NT2/D1 (cell line): ENCODE measurements around the gene KRT83.

Experiments used
- DNase-seq: peaks from one replicate; pipeline ENCODE4 v3.0.0-alpha.2; 2011; ENCODE audit warnings: low read depth, low spot score
- H3K27me3 ChIP-seq: 2 replicates; pipeline ENCODE4 v1.6.0; 2011; ENCODE audit warnings: mild to moderate bottlenecking; ENCODE audit not compliant: insufficient read length, insufficient read depth
- H3K36me3 ChIP-seq: 2 replicates; pipeline ENCODE4 v1.6.1; 2011; ENCODE audit warnings: mild to moderate bottlenecking, low read length, mixed read lengths; ENCODE audit not compliant: insufficient read depth, insufficient read length
- H3K4me1 ChIP-seq: 2 replicates; pipeline ENCODE4 v1.5.1; 2011; ENCODE audit not compliant: insufficient read depth, insufficient read length
- H3K4me3 ChIP-seq: 2 replicates; pipeline ENCODE4 v1.5.1; 2011; ENCODE audit warnings: low read depth; ENCODE audit not compliant: insufficient read length
- H3K9ac ChIP-seq: 2 replicates; pipeline ENCODE4 v1.6.0; 2011; ENCODE audit warnings: low read depth; ENCODE audit not compliant: insufficient read length
- H3K9me3 ChIP-seq: 2 replicates; pipeline ENCODE4 v1.5.1; 2011; ENCODE audit warnings: mild to moderate bottlenecking, low read length; ENCODE audit not compliant: insufficient read depth
- SUZ12 ChIP-seq: IDR thresholded peaks from 2 replicates; pipeline ENCODE4 v1.6.1; 2011; ENCODE audit not compliant: insufficient read length, insufficient read depth; ENCODE audit errors: extremely low read depth
- YY1 ChIP-seq: IDR thresholded peaks from 2 replicates; pipeline ENCODE4 v1.6.1; 2011; ENCODE audit not compliant: insufficient read length, insufficient read depth
- ZNF274 ChIP-seq: IDR thresholded peaks from 2 replicates; pipeline ENCODE4 v1.6.1; 2011; ENCODE audit warnings: mild to moderate bottlenecking, low read depth, low read length

Gene KRT83

GRCh38 chr12:52268212-52268611 lies 53.0 kb downstream of the KRT83 start:
- no peak for DNase-seq
- peaks cover 2% of the 10 kb centered on the region; the same call in 1 of the 2 replicates for H3K9me3 ChIP-seq
- no peaks in the 10 kb centered on the region for H3K4me1 ChIP-seq
- H3K27me3 ChIP-seq: no peaks in the 10 kb centered on the region
- H3K9ac ChIP-seq: no peak overlapping the region
- H3K36me3 ChIP-seq: no peaks in the 10 kb centered on the region
- no peak overlapping the region for H3K4me3 ChIP-seq
- no peak for TF ChIP-seq SUZ12
- no peak for TF ChIP-seq ZNF274
- no peak for TF ChIP-seq YY1

- H3K9me3 ChIP-seq: peaks cover 7% of the 10 kb centered on the region; the same call in 1 of the 2 replicates
- no peaks in the 10 kb centered on the region for H3K27me3 ChIP-seq
- H3K4me3 ChIP-seq: no peak overlapping the region
- DNase-seq: no peak
- H3K9ac ChIP-seq: no peak overlapping the region
- H3K4me1 ChIP-seq: no peaks in the 10 kb centered on the region
- no peaks in the 10 kb centered on the region for H3K36me3 ChIP-seq
- no peak for TF ChIP-seq ZNF274
- no peak for TF ChIP-seq SUZ12
- TF ChIP-seq YY1: no peak
These were observed 53.5 kb downstream of the KRT83 start for GRCh38 chr12:52267699-52268098.

GRCh38 chr12:52267266-52267665 lies 53.9 kb downstream of the KRT83 start:
- Histone ChIP-seq H3K4me3 (no peak overlapping the region), H3K36me3 (no peaks in the 10 kb centered on the region), H3K27me3 (no peaks in the 10 kb centered on the region), H3K4me1 (no peaks in the 10 kb centered on the region), H3K9me3 (peaks cover 12% of the 10 kb centered on the region; the same call in 1 of the 2 replicates), H3K9ac (no peak overlapping the region)
- DNase-seq: no peak
- TF ChIP-seq YY1 (no peak), ZNF274 (no peak), SUZ12 (no peak)

- Histone ChIP-seq H3K4me1 (peaks cover 2% of the 10 kb centered on the region), H3K9ac (no peak overlapping the region), H3K9me3 (peaks cover 19% of the 10 kb centered on the region; the same call in 1 of the 2 replicates), H3K27me3 (no peaks in the 10 kb centered on the region), H3K36me3 (no peaks in the 10 kb centered on the region), H3K4me3 (no peak overlapping the region)
- TF ChIP-seq ZNF274 (no peak), SUZ12 (no peak), YY1 (no peak)
- DNase-seq: no peak
These were observed 54.7 kb downstream of the KRT83 start for GRCh38 chr12:52266514-52266913.

- H3K36me3 ChIP-seq: no peaks in the 10 kb centered on the region
- DNase-seq: no peak
- peaks cover 7% of the 10 kb centered on the region for H3K4me1 ChIP-seq
- no peak overlapping the region for H3K4me3 ChIP-seq
- TF ChIP-seq ZNF274 (no peak), SUZ12 (no peak), YY1 (no peak)
- no peak overlapping the region for H3K9ac ChIP-seq
- no peaks in the 10 kb centered on the region for H3K27me3 ChIP-seq
- peaks cover 32% of the 10 kb centered on the region; the same call in 1 of the 2 replicates for H3K9me3 ChIP-seq
These were observed 56.8 kb downstream of the KRT83 start for GRCh38 chr12:52264435-52264825.
